GM21529 (cell line): ENCODE results near the gene CCDC195.
A peak's percentile ranks its signal among the peaks of the same experiment; 100 is the strongest.
"Not testable (repeated sequence)": the region's sequence is repeated elsewhere in the genome, so short reads cannot be mapped to it uniquely, and the experiment has no call there.

ENCODE experiments used
- ATAC-seq: cut with Tn5 transposase; IDR thresholded peaks from one replicate; pipeline ENCODE4 v1.9.1; 2021; ENCODE audit not compliant: unreplicated experiment

The CCDC195 gene

DNA sequence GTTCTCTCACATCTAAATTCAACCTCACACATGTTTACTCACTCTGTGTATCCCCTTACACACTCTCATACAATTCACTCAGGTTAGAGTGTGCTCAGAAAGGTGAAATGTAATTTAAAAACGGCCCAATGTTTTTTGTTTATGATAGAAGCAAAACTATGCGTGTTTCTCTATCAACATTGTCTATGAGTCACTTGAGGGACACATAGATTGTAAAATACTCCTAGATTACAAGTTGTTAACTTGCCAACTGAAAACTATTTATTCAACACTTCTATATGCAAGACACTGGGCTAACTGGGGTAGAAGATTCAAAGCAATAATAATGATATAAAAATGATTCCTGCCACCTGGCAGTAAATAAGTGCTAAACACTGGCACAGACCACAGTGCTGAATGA lies 24.6 kb downstream of the CCDC195 start:
- no peak for ATAC-seq

DNA sequence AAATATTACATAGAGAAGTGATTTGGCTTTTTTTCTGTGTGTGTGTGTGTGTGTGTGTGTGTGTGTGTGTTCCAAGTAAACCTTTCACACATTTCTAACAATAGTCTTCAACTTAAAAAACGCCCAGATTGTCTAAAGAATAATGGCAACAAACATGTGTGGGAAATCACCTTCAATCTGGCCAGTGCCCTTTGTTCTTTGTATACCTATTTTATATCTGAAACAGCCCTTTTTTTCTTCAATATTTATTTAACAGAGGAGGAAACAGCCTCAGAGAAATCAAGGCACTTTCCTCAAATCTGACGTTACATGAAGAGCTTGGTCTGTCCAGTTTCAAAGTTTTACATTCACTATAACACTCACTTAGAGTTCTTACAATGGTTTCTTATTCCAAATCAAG lies 25.3 kb downstream of the CCDC195 start:
- ATAC-seq, result no peak

DNA sequence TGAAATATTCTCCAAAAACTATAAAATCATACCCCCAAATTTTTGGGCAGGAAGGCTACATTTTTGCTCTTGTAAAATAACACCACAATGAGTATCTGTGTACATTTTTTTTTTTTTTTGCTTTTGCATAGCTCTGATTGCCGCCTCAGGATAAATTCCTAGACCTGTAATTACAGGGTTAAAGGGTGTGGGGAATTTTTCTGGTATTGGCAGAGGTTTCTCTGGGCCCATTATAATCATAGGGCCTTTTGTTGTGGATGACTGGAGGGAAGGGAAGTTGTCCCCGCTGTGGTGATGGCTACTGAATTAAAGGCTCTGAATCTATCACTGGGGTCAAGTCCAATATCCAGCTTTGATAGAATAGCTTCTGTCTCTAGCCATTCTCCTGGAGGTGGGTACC lies 26.6 kb downstream of the CCDC195 start:
- ATAC-seq, result no peak

DNA sequence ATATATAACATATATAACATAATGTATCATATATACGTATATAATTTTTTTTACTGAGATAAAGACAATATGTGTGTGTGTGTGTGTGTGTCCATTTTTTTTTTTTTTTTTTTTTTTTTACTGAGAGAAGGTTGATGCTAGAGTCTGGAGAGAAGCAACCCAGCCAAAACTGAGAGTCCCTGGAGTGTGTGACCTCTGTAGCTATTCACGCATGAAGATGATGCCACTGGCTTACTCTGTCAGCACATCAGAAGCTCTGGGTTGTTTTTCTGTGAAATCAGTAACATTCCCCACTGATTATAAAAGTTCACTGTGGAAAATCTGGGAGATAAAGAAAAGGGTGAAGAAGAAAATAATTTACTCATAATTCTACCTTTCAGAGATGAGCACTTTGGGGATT lies 27.2 kb downstream of the CCDC195 start:
- no peak for ATAC-seq

DNA sequence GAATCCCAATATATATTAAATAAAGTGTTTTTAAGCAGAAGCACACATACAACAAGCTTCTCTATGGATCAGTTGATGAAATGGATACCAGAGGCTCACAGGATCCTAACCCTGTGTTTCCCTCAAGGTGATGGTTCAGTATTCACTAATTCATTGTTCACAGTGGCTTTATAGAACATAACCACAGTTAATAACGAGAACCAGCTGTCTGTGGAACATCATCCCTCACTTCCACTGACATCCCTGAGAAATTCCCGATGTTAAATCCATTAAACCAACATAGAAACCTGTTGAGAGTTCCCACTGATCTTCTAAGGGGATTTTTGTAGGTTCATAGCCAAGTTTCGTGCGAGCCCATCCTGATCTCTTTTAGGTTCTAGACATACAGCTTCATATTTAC lies 29.0 kb downstream of the CCDC195 start:
- no peak for ATAC-seq

DNA sequence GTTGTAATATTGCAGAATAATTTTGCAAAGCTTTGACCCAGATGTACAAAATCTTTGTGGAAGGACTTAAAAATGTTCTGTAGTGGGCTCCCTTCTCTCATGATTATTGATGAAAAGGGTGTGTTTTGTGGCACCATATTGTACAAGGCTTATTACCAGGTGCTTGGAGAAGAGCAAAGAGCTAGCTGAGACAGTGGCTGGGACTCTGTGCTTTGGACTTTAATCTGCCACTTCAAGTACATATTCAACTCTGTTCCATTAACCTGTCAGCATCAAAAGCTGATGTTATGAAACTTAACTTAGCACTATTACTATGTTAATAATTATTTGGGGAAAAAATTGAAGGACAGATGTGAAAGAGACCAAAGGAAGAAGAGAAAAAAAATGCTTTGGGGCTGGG lies 31.0 kb downstream of the CCDC195 start:
- ATAC-seq, result no peak

DNA sequence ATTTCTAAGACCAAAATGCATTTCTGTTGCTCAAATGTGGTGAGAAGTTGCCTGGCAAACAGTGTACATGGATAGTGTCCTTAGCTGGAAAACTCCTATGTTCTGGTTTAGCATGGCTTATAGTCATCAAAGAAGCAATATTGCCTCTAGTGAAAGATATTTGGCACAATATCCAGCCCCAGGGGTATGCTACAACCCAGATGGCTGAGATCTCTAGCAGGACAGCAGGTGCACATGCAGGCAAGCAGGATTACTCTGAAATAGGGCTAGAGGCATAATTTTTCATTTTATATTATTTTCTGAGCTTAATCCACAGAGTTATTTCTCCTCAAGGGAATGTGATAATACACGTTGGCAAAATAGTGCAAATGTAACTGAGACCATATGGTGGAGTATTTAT lies 34.0 kb downstream of the CCDC195 start:
- ATAC-seq, result no peak

DNA sequence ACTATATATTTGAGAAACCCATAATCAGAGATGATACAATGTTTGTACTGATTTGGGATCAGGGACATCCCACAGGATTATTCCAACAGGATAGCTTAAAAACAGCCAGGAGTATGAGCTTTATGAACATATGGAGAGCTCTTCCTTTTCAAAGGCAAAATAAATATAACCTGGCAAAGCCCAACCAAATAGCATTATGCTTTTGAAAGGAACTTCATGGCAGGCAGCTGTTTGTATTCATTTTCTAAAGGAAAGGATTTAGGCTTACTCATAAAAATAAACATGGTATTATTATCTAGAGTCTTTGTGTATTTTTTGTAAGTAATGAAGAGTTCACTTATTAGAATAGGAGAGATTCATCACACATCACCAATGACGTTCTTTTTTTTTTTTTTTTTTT lies 44.4 kb downstream of the CCDC195 start:
- no peak for ATAC-seq

DNA sequence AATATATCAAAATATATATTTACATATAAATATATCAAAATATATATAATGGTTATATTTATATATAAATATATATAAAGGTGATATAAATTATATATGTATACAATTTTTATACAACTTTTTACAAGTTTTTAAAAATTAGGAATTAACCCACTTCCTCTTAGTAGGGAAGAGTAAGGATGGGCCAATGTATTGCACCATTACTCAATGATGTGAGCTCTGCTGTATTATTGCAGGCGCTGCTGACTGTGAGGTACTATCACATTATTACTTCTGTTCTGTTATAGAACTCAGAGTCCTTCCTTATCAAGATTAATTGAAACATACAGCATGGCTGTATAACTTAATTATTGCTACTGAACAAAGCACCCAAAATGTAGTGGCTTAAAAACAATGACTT lies 46.0 kb downstream of the CCDC195 start:
- no peak for ATAC-seq

DNA sequence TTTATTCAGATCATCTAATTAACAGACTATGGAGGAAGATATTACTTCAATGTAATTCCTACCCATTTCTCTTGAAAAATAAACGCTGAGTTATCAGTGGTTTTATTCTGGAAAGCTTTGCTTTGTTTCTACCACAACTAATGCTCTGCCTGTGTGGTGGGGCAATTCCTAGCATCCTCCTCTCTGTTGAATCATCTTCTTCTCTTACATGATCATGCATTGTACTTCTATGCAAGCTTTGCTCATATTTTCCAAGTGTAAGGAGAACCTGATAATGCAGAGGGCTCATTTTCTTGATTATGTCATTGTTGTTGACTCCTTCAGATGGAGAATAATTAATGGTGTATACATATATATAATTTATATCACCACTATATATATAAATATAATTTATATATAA lies 46.7 kb downstream of the CCDC195 start:
- no peak for ATAC-seq

DNA sequence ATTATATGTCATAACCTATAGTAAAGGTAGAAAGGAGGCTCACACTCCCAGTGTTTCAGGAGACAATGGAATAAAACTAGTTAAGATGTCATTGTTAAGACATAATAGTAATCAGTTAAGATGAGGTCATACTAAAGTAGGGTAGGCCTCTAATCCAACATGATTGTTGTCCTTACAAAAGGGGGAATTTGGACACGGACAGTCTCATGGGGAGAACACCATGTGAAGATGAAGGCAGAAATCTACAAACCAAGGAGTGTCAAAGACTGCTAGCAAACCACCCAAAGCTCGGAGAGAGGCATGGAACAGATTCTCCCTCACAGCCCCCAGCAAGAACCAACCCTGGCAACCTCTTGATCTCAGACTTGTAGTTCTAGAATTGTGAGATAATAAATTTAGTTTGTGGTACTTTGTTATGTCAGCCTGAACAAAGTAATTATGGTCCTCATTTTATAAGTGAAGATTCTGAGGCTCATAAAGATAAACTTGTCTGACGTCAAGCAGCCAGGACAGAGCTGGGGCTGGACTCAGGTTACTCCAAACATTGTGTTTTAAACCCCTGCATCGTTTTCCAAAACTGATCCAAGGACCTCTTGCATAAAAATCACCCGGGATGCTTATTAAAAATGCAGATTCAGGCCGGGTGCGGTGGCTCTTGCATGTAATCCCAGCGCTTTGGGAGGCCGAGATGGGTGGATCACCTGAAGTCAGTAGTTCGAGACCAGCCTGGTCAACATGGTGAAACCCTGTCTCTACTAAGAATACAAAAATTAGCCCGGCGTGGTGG lies 47.8 kb downstream of the CCDC195 start:
- no peak for ATAC-seq

DNA sequence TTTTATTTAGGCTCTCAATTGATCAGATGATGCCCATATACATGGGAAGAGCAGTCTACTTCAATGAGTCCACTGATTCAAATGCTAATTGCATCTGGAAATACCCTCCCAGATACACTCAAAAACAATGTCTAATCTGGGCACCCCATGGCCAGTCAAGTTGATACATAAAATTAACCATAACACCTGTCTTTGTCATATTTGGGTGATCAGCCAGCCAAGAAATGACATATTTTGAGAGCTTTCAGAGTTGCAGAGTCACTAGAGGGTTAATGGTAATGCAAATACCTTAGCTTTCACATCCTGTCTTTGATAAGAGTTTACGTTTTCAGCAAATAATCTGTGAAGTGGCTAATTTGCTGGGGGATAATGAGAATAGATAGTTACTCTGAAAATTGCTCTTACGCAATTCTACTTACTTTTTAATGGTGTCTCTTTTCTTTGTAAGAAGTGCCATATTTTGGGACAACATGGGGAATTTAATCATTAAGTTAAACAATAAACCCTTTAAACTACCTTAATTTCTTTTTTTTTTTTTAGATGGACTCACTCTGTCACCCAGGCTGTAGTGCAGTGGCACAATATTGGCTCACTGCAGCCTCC lies 49.1 kb downstream of the CCDC195 start:
- ATAC-seq, result peak; percentile 98

DNA sequence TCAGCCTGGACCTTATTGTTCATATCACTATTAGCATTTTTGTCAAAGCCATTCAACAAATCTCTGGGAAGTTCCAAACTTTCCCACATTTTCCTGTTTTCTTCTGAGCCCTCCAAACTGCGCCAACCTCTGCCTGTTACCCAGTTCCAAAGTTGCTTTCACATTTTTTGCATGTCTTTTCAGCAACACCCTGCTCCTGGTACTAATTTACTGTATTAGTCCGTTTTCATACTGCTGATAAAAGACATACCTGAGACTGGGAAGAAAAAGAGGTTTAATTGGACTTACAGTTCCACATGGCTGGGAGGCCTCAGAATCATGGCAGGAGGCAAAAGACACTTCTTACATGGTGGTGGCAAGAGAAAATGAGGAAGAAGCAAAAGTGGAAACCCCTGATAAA lies 52.8 kb downstream of the CCDC195 start:
- not testable (repeated sequence) for ATAC-seq

DNA sequence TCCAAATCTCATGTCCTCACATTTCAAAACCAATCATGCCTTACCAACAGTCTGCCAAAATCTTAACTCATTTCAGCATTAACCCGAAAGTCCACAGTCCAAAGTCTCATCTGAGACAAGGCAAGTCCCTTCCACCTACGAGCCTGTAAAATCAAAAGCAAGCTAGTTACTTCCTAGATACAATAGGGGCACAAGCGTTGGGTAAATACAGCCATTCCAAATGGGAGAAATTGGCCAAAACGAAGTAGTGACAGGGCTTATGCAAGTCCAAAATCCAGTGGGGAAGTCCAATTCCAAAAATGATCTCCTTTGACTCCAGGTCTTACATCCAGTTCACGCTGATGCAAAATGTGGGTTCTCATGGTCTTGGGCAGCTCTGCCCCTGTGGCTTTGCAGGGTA lies 54.5 kb downstream of the CCDC195 start:
- not testable (repeated sequence) for ATAC-seq

DNA sequence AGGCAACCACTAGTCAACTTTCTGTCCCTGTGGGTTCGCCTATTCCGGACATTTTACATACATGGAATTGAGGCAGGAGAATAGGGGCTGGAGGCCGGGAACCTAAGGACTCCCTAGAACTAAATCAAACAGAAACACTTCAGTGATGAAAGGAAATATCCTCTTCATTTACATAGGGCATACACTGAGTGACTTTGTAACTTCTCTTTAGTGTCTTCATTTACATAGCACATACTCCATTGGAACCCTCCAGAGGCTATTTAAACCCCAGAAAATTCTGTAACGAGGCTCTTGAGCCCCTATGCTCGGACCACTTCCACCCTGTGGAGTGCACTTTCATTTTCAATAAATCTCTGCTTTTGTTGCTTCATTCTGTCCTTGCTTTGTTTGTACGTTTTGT lies 56.5 kb downstream of the CCDC195 start:
- ATAC-seq, result no peak

DNA sequence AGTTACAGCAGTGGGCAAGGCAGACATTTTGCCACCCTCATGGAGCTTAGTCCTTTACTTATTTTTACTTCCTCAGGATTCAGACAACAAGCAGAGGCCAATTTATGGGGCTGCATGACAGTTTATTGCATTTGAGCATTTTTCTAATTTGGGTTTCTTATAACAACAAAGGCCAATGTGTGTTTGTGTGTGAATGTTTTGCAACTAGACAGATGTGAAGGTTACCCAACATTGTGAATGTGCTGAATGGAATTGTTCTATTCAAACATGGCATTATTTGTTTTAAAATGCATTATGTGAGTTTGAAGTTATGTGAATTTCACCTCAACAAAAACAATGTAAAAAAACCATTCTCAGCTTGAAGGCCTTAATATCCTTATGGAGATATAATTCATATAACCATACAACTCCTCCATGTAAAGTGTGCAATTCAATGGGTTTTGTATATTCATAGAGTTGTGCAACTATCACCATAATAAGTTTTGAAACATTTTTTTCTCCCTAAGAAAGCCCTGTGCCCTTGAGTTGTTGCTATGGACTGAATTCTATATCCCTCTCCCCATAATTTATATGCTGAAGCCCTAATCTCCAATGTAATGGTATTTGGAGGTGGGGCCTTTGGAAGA lies 57.3 kb downstream of the CCDC195 start:
- ATAC-seq, result no peak

DNA sequence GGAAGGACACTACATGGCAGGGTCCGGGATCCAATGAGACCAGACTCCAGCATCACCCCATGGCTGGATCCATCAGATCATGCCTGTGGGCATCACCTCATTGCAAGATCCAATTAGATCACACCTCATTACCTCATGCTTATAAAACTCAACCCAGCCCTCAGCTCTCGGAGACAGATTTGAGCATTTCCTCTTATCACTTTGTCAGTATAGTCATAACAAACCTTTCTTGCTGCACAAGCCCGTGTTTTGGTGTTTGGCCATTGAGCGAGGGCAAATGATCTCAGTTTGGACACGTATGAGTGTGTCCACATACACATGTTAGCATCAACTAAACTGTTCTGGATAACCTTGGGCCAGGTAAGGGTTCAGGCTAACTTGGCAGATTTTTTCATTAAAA lies 58.8 kb downstream of the CCDC195 start:
- no peak for ATAC-seq

DNA sequence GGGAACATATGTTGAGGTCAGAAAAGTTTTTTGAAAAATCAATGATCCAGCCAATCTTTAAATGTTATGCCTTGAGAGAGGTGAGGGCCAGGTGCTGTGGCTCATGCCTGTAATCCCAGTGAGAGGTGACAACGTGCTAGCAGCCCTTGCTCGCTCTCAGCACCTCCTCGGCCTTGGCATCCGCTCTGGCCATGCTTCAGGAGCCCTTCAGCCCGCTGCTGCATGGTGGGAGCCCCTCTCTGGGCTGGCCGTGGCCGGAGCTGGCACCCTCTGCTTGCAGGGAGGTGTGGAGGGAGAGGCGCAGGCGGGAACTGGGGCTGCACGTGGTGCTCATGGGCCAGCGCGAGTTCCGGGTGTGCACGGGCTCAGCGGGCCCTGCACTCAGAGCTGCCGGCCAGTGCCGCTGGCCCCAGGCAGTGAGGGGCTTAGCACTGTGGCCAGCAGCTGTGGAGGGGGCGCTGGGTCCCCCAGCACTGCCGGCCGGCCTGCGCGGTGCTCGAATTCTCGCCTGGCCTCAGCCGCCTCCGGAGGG lies 61.1 kb downstream of the CCDC195 start:
- no peak for ATAC-seq
